ENCODE results near the gene WBP4. TPM values are rescaled to one million over a fixed set of nuclear protein-coding genes. Genes with fewer than 3 reads are reported as not detected.
A peak's percentile ranks its signal among the peaks of the same experiment; 100 is the strongest.

Gene WBP4
- total and polyA plus RNA-seq, 2 of the 13 experiments (the other 11 are each of a cell fraction or from before 2014, with no cell fraction given): 6.7 to 11.7 TPM

DNA sequence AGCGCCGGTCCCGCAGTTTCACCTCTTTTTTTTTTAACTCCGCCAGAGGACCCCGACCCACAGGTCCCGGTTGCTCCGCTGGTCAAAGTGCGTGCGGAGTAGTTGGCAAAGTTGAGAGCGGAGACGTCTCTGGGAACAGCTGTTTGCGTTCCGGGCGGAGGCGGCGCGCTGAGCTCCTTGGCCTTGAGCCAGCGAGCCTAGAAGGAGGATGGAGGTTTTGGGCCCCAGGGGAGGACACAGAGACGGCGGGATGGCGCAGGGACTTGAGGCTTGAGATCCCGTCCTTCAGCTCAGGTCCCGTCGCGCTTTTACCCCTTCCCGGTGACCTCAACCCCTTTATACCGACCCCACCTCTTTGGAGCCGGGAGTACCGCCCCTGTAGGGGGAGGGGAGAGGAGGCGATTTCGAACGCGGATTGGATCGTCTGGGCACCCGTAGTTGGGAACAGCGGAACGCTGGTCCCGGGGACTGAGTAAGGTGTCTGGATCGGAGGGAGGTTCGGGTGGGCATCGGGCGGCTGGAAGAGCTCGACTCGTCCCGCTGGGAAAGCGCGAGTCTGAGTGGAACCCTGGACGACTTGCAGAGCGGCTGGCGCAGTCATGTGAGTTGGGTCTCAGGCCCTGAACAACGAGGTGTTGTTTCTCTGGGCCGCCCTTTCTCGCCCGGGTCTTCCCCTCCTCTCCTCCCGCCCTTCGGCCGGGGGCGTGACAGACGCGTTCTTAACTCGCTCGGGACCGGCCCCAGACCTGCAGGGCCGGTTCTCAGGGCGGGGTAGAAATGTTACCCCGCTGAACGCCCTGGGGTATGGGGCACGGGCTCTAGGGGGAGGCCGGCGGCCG lies at the start of gene WBP4 (continued):
- TF ChIP-seq, protein P1, sequence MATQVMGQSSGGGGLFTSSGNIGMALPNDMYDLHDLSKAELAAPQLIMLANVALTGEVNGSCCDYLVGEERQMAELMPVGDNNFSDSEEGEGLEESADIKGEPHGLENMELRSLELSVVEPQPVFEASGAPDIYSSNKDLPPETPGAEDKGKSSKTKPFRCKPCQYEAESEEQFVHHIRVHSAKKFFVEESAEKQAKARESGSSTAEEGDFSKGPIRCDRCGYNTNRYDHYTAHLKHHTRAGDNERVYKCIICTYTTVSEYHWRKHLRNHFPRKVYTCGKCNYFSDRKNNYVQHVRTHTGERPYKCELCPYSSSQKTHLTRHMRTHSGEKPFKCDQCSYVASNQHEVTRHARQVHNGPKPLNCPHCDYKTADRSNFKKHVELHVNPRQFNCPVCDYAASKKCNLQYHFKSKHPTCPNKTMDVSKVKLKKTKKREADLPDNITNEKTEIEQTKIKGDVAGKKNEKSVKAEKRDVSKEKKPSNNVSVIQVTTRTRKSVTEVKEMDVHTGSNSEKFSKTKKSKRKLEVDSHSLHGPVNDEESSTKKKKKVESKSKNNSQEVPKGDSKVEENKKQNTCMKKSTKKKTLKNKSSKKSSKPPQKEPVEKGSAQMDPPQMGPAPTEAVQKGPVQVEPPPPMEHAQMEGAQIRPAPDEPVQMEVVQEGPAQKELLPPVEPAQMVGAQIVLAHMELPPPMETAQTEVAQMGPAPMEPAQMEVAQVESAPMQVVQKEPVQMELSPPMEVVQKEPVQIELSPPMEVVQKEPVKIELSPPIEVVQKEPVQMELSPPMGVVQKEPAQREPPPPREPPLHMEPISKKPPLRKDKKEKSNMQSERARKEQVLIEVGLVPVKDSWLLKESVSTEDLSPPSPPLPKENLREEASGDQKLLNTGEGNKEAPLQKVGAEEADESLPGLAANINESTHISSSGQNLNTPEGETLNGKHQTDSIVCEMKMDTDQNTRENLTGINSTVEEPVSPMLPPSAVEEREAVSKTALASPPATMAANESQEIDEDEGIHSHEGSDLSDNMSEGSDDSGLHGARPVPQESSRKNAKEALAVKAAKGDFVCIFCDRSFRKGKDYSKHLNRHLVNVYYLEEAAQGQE (IDR thresholded peaks at IDR 0.05; ENCODE audit: borderline replicate concordance in 1 of 2, low read depth in 1 of 2, low read length in 2 of 2): peak in 1 of 2 experiments; percentile 68; a peak in 2 of 4 replicates
- TF ChIP-seq CENPT (CRISPR knock-in tag; IDR thresholded peaks at IDR 0.05; ENCODE audit: low read depth): no peak
- no peak for TF ChIP-seq RBM39 (IDR thresholded peaks at IDR 0.05; ENCODE audit: low read depth, low read length, poor library complexity, severe bottlenecking)
- TF ChIP-seq, protein P2, sequence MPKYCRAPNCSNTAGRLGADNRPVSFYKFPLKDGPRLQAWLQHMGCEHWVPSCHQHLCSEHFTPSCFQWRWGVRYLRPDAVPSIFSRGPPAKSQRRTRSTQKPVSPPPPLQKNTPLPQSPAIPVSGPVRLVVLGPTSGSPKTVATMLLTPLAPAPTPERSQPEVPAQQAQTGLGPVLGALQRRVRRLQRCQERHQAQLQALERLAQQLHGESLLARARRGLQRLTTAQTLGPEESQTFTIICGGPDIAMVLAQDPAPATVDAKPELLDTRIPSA (CRISPR knock-in tag; IDR thresholded peaks at IDR 0.05; ENCODE audit: borderline replicate concordance): no peak
- no peak for TF ChIP-seq ZNF367 (CRISPR knock-in tag; IDR thresholded peaks at IDR 0.05; ENCODE audit: borderline replicate concordance)
- TF ChIP-seq ZNF883 (CRISPR knock-in tag; IDR thresholded peaks at IDR 0.05; ENCODE audit: not compliant biosample characterization): no peak
- TF ChIP-seq, protein P3, sequence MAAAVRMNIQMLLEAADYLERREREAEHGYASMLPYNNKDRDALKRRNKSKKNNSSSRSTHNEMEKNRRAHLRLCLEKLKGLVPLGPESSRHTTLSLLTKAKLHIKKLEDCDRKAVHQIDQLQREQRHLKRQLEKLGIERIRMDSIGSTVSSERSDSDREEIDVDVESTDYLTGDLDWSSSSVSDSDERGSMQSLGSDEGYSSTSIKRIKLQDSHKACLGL (CRISPR knock-in tag; IDR thresholded peaks at IDR 0.05): no peak
- no peak for TF ChIP-seq GATA4 (IDR thresholded peaks at IDR 0.05; ENCODE audit: borderline replicate concordance, low read depth)
- TF ChIP-seq CEBPB (IDR thresholded peaks at IDR 0.05; ENCODE audit: borderline replicate concordance, low read depth, low read length): no peak
- TF ChIP-seq MEIS2 (CRISPR knock-in tag; IDR thresholded peaks at IDR 0.05): peak; percentile 48; the same call in 1 of the 2 replicates
- TF ChIP-seq, protein P4, sequence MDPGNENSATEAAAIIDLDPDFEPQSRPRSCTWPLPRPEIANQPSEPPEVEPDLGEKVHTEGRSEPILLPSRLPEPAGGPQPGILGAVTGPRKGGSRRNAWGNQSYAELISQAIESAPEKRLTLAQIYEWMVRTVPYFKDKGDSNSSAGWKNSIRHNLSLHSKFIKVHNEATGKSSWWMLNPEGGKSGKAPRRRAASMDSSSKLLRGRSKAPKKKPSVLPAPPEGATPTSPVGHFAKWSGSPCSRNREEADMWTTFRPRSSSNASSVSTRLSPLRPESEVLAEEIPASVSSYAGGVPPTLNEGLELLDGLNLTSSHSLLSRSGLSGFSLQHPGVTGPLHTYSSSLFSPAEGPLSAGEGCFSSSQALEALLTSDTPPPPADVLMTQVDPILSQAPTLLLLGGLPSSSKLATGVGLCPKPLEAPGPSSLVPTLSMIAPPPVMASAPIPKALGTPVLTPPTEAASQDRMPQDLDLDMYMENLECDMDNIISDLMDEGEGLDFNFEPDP (CRISPR knock-in tag; conservative IDR thresholded peaks at IDR 0.05): 0 out of 2 replicates have a peak, but pooled peaks have one; percentile 13
- TF ChIP-seq, protein P5, sequence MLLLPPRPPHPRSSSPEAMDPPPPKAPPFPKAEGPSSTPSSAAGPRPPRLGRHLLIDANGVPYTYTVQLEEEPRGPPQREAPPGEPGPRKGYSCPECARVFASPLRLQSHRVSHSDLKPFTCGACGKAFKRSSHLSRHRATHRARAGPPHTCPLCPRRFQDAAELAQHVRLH (CRISPR knock-in tag; IDR thresholded peaks at IDR 0.05; ENCODE audit: borderline replicate concordance, low read depth): peak; percentile 48; the same call in 1 of the 2 replicates
- no peak for TF ChIP-seq NONO (IDR thresholded peaks at IDR 0.05)
- TF ChIP-seq NONO (CRISPR knock-in tag; conservative IDR thresholded peaks at IDR 0.05): peak; percentile 95
- peak; percentile 60; the same call in 1 of the 2 replicates for TF ChIP-seq ZNF572 (CRISPR knock-in tag; IDR thresholded peaks at IDR 0.05)
- TF ChIP-seq, protein P6, sequence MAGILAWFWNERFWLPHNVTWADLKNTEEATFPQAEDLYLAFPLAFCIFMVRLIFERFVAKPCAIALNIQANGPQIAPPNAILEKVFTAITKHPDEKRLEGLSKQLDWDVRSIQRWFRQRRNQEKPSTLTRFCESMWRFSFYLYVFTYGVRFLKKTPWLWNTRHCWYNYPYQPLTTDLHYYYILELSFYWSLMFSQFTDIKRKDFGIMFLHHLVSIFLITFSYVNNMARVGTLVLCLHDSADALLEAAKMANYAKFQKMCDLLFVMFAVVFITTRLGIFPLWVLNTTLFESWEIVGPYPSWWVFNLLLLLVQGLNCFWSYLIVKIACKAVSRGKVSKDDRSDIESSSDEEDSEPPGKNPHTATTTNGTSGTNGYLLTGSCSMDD (CRISPR knock-in tag; IDR thresholded peaks at IDR 0.05): 0 out of 2 replicates have a peak, but pooled peaks have one; percentile 40
- TF ChIP-seq, protein P7, sequence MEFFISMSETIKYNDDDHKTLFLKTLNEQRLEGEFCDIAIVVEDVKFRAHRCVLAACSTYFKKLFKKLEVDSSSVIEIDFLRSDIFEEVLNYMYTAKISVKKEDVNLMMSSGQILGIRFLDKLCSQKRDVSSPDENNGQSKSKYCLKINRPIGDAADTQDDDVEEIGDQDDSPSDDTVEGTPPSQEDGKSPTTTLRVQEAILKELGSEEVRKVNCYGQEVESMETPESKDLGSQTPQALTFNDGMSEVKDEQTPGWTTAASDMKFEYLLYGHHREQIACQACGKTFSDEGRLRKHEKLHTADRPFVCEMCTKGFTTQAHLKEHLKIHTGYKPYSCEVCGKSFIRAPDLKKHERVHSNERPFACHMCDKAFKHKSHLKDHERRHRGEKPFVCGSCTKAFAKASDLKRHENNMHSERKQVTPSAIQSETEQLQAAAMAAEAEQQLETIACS (CRISPR knock-in tag; IDR thresholded peaks at IDR 0.05): no peak
- TF ChIP-seq ZNF570 (CRISPR knock-in tag; IDR thresholded peaks at IDR 0.05; ENCODE audit: borderline replicate concordance): 0 out of 2 replicates have a peak, but pooled peaks have one; percentile 24

Measured in HepG2 (cell line).